MM.1S (cell line): ENCODE results near the gene GLRA1.

Experiments used
- DNase-seq: peaks from one replicate; pipeline ENCODE4 v3.0.0-alpha.2; 2015
- H2AFZ ChIP-seq: fragments of 300-600 bp; sonication (generic); 2 replicates; pipeline ENCODE4 v1.6.0; 2016; ENCODE audit warnings: antibody characterized with exemption, low read length
- H3F3A ChIP-seq: fragments of 300-600 bp; sonication (generic); 2 replicates; pipeline ENCODE4 v1.6.1; 2016; ENCODE audit warnings: mild to moderate bottlenecking, antibody characterized with exemption, low read length, moderate library complexity, mixed read lengths; ENCODE audit not compliant: insufficient read depth
- H3K27ac ChIP-seq: fragments of 300-600 bp; sonication (generic); 2 replicates; pipeline ENCODE4 v1.5.1; 2016; ENCODE audit warnings: mild to moderate bottlenecking, low read length
- H3K27me3 ChIP-seq: fragments of 300-600 bp; sonication (generic); replicated peaks from 2 replicates; pipeline ENCODE4 v1.6.0; 2016; ENCODE audit warnings: low read length; ENCODE audit not compliant: insufficient read depth
- H3K36me3 ChIP-seq: fragments of 300-600 bp; sonication (generic); replicated peaks from 2 replicates; pipeline ENCODE4 v1.6.1; 2016; ENCODE audit warnings: mild to moderate bottlenecking, low read length, mixed read lengths; ENCODE audit not compliant: insufficient read depth
- H3K4me1 ChIP-seq: fragments of 300-600 bp; sonication (generic); 2 replicates; pipeline ENCODE4 v1.6.1; 2016; ENCODE audit warnings: low read length, mixed read lengths
- H3K4me2 ChIP-seq: fragments of 300-600 bp; sonication (generic); 2 replicates; pipeline ENCODE4 v1.6.0; 2016; ENCODE audit warnings: low read depth, low read length
- H3K4me3 ChIP-seq: fragments of 300-600 bp; sonication (generic); 2 replicates; pipeline ENCODE4 v1.5.1; 2016; ENCODE audit warnings: low read length, mixed read lengths
- H3K79me2 ChIP-seq: fragments of 300-600 bp; sonication (generic); 2 replicates; pipeline ENCODE4 v1.6.1; 2016; ENCODE audit warnings: mixed run types, low read length, mixed read lengths
- H3K9ac ChIP-seq: fragments of 300-600 bp; sonication (generic); 2 replicates; pipeline ENCODE4 v1.6.1; 2016; ENCODE audit warnings: low read length, mixed read lengths
- H3K9me2 ChIP-seq: fragments of 300-600 bp; sonication (generic); replicated peaks from 2 replicates; pipeline ENCODE4 v1.6.1; 2016; ENCODE audit warnings: mild to moderate bottlenecking, low read length, mixed read lengths; ENCODE audit not compliant: insufficient read depth
- H3K9me3 ChIP-seq: fragments of 300-600 bp; sonication (generic); replicated peaks from 2 replicates; pipeline ENCODE4 v1.6.1; 2016; ENCODE audit warnings: mild to moderate bottlenecking, low read length, mixed read lengths; ENCODE audit not compliant: insufficient read depth
- H4K20me1 ChIP-seq: fragments of 300-600 bp; sonication (generic); 2 replicates; pipeline ENCODE4 v1.6.1; 2016; ENCODE audit warnings: mild to moderate bottlenecking, low read length, moderate library complexity, mixed read lengths; ENCODE audit not compliant: insufficient read depth
- EZH2 ChIP-seq: fragments of 300-600 bp; sonication (generic); optimal IDR thresholded peaks from 2 replicates; pipeline ENCODE3; 2017; ENCODE audit warnings: low read depth, mild to moderate bottlenecking, antibody characterized with exemption, low read length, mixed read lengths
- EZH2phosphoT487 ChIP-seq: fragments of 300-600 bp; sonication (generic); IDR thresholded peaks from 2 replicates; pipeline ENCODE4 v1.6.1; 2018; ENCODE audit warnings: antibody characterized with exemption, low read length
- TF ChIP-seq, protein P1 (sequence below): fragments of 300-600 bp; sonication (generic); IDR thresholded peaks from 2 replicates; pipeline ENCODE4 v1.5.1; 2016; ENCODE audit warnings: antibody characterized with exemption, low read length, mixed read lengths

GLRA1 gene

DNA sequence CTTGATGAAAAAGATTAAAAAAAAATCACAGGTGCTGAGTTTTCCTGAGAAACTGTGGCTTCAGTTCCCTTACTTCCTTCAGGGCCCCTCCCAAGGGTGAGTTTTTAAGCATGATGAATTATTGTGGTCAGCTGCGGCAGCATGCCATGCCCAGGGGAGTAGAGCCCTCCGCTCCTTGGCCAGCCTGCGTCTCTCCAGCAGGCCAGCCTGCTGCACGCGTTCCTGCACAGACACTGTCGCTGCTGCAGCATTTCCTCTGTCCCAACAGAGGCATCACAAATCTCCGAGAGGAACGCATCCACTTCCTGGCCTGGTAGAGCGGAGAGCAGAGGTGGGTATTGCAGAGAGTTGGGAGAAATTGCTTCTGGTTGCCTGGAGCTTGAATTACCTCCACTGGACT is 26.1 kb upstream of the GLRA1 start:
- Histone ChIP-seq H3K9me2 (no peaks in the 10 kb centered on the region), H3K27ac (no peak overlapping the region), H3K4me2 (no peak overlapping the region), H3K79me2 (no peaks in the 10 kb centered on the region), H2AFZ (no peak overlapping the region), H3K27me3 (no peaks in the 10 kb centered on the region), H3K4me3 (no peak overlapping the region), H3K9me3 (no peaks in the 10 kb centered on the region), H3K36me3 (no peaks in the 10 kb centered on the region), H4K20me1 (no peaks in the 10 kb centered on the region), H3K4me1 (no peaks in the 10 kb centered on the region), H3F3A (no peaks in the 10 kb centered on the region), H3K9ac (no peak overlapping the region)
- TF ChIP-seq EZH2phosphoT487: no peak
- TF ChIP-seq EZH2: no peak
- TF ChIP-seq, protein P1, sequence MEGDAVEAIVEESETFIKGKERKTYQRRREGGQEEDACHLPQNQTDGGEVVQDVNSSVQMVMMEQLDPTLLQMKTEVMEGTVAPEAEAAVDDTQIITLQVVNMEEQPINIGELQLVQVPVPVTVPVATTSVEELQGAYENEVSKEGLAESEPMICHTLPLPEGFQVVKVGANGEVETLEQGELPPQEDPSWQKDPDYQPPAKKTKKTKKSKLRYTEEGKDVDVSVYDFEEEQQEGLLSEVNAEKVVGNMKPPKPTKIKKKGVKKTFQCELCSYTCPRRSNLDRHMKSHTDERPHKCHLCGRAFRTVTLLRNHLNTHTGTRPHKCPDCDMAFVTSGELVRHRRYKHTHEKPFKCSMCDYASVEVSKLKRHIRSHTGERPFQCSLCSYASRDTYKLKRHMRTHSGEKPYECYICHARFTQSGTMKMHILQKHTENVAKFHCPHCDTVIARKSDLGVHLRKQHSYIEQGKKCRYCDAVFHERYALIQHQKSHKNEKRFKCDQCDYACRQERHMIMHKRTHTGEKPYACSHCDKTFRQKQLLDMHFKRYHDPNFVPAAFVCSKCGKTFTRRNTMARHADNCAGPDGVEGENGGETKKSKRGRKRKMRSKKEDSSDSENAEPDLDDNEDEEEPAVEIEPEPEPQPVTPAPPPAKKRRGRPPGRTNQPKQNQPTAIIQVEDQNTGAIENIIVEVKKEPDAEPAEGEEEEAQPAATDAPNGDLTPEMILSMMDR: no peak
- DNase-seq: no peak

DNA sequence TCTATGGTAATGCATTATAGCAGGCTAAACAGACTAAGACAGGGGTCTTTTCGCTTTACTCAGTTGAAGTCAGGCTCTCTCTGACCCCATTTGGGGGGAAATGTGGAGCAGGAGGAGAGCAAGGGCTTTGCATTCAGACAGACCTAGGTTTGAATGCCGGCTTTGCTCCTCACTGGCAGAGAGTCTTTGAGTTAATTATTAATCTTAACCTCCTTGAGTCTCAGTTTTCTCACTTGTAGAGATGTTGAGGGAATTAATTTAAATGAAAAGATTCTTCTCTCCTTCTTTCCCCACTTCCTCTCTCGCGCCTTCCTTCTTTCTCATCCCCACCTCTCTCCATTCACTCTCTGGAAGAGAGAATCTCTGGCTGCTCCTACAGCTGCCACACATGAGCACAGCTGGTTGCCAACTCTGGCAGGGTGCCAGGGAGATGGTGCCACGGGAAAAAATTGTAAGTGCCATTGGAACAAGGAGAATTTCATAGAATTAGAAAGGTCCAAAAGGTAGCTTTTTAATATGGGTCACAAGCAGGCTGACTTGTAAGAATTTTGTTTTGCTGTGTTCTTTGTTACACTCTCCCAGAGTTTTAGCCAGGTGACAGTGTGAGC is 25.2 kb upstream of the GLRA1 start:
- Histone ChIP-seq H3K9me2 (no peaks in the 10 kb centered on the region), H3K79me2 (no peaks in the 10 kb centered on the region), H4K20me1 (no peaks in the 10 kb centered on the region), H3K4me1 (no peaks in the 10 kb centered on the region), H3K9me3 (no peaks in the 10 kb centered on the region), H3K9ac (no peak overlapping the region), H2AFZ (no peak overlapping the region), H3K4me2 (no peak overlapping the region), H3K36me3 (no peaks in the 10 kb centered on the region), H3K27ac (no peak overlapping the region), H3F3A (no peaks in the 10 kb centered on the region), H3K27me3 (no peaks in the 10 kb centered on the region), H3K4me3 (no peak overlapping the region)
- no peak for DNase-seq
- TF ChIP-seq, protein P1: no peak
- no peak for TF ChIP-seq EZH2phosphoT487
- TF ChIP-seq EZH2: no peak

DNA sequence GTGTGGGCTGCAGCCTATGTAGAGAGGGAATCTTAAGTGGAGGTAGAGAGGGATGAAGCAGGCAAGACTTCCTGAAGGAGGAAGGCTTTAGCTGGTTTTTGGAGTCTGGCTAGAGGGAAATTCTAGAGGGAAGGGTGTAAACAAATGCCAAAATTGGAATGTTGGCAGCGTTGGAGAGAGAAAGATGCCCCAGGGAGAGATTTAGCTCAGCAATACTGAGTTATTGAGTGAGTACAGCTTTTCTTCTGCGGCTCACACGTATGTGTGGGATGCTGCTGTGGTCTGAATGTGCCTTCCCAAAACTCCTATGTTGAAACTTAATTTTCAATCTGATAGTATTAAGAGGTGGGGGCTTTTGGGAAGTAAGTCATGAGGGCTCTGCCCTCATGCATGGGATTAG is 24.5 kb upstream of the GLRA1 start:
- no peaks in the 10 kb centered on the region for H4K20me1 ChIP-seq
- no peak for DNase-seq
- H3F3A ChIP-seq: no peaks in the 10 kb centered on the region
- TF ChIP-seq EZH2 (no peak), EZH2phosphoT487 (no peak)
- TF ChIP-seq, protein P1: no peak
- H3K9me3 ChIP-seq: no peaks in the 10 kb centered on the region
- no peaks in the 10 kb centered on the region for H3K27me3 ChIP-seq
- H3K79me2 ChIP-seq: no peaks in the 10 kb centered on the region
- no peaks in the 10 kb centered on the region for H3K4me1 ChIP-seq
- H2AFZ ChIP-seq: no peak overlapping the region
- no peak overlapping the region for H3K4me3 ChIP-seq
- no peaks in the 10 kb centered on the region for H3K36me3 ChIP-seq
- H3K9me2 ChIP-seq: no peaks in the 10 kb centered on the region
- no peak overlapping the region for H3K4me2 ChIP-seq
- no peak overlapping the region for H3K9ac ChIP-seq
- H3K27ac ChIP-seq: no peak overlapping the region
